Uterus (tissue), 4 donors: ENCODE measurements around the gene DCLK2. TPM values are rescaled to one million over a fixed set of nuclear protein-coding genes. Genes with fewer than 3 reads are reported as not detected.
"Not testable (repeated sequence)": the region's sequence is repeated elsewhere in the genome, so short reads cannot be mapped to it uniquely, and the experiment has no call there.

Experiments
- DNase-seq, 2 donors: peaks; one replicate each; pipeline ENCODE4 v3.0.0-alpha.2; 2019 to 2020
- H3K27ac ChIP-seq, 2 donors: fragments of 200-600 bp; sonication (generic); 1 replicate in 1 of 2; 2 replicates in 1 of 2; pipeline ENCODE4 v1.5.1; 2016 to 2018
- H3K27me3 ChIP-seq, 2 donors: fragments of 200-600 bp; sonication (generic); one replicate each; pipeline ENCODE4 v1.5.1; 2018 to 2019; ENCODE audit warnings: control low read depth in 1 of 2
- H3K36me3 ChIP-seq, 2 donors: fragments of 200-600 bp; sonication (generic); one replicate each; pipeline ENCODE4 v1.5.1; 2019; ENCODE audit warnings: control low read depth in 1 of 2
- H3K4me1 ChIP-seq, 2 donors: fragments of 200-600 bp; sonication (generic); one replicate each; pipeline ENCODE4 v1.5.1; 2018 to 2019; ENCODE audit warnings: control low read depth in 1 of 2
- H3K4me3 ChIP-seq, 2 donors: fragments of 200-600 bp; sonication (generic); 1 replicate in 1 of 2; 2 replicates in 1 of 2; pipeline ENCODE4 v1.5.1; 2018 to 2019; ENCODE audit warnings: mild to moderate bottlenecking in 1 of 2
- H3K9me3 ChIP-seq, 2 donors: fragments of 200-600 bp; sonication (generic); one replicate each; pipeline ENCODE4 v1.5.1; 2019; ENCODE audit warnings: control low read depth in 1 of 2
- CTCF ChIP-seq, 4 experiments: fragments of 200-600 bp in 2 of 4; fragments of 450-650 bp in 2 of 4; sonication (generic) in 2 of 4; IDR thresholded peaks; one replicate each; pipeline ENCODE4 v1.5.1; 2016 to 2019; ENCODE audit warnings: antibody characterized with exemption in 4 of 4, mild to moderate bottlenecking in 2 of 4, moderate library complexity in 1 of 4
- POLR2A ChIP-seq, 2 donors: fragments of 450-650 bp; IDR thresholded peaks; one replicate each; pipeline ENCODE4 v1.6.1; 2016; ENCODE audit warnings: antibody characterized with exemption in 2 of 2, mild to moderate bottlenecking in 1 of 2, moderate library complexity in 1 of 2
- intact Hi-C: fragments of 100-400 bp; cut with DNase I; formaldehyde crosslinking; loops from one replicate; pipeline ENCODE4 v1.15.1; 2023; ENCODE audit warnings: low total_unique reads
- total RNA-seq, 4 donors: library from RNA; depleted of rRNA in 3 of 4; stranded (reverse); fragments of >200 nt in 3 of 4; gene quantifications; one replicate each; pipeline versions ENCODE4 v1.1.0 to v1.2.4, GENCODE V29; 2014 to 2023
- donor health status: DM: yes; HTN: yes; CAD: no.

DCLK2 gene
- total RNA-seq, 4 donors from 2014 or later: 0.29 to 27.5 (median 10.1) TPM

GRCh38 chr4:150182794-150183193, 104.5 kb downstream of the DCLK2 start:
- intact Hi-C loops: no loop called here
- Histone ChIP-seq H3K4me1 (no peaks in the 10 kb centered on the region), H3K4me3 (no peak overlapping the region), H3K9me3 (no peaks in the 10 kb centered on the region), H3K27ac (no peak overlapping the region), H3K36me3 (no peaks in the 10 kb centered on the region), H3K27me3 (no peaks in the 10 kb centered on the region)
- DNase-seq: no peak
- no peak for TF ChIP-seq POLR2A (IDR thresholded peaks at IDR 0.05)

DNA sequence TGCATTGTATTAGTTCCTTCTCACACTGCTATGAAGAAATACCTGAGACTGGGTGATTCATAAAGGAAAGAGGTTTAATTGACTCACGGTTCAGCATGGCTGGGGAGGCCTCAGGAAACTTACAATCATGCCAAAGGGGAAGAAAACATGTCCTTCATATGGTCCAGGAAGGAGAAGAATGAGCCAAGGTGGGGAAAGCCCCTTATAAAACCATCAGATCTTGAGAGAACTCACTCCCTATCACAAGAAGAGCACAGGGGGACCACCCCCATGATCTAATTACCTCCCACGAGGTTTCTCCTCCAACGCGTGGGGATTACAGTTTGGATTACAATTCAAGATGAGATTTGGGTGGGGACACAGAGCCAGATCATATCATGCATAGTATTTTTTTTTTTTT, 106.8 kb downstream of the DCLK2 start:
- H3K27me3 ChIP-seq, H3K36me3 ChIP-seq, H3K9me3 ChIP-seq, intact Hi-C loops, H3K4me1 ChIP-seq, H3K4me3 ChIP-seq, H3K27ac ChIP-seq, DNase-seq: not testable (repeated sequence)

DNA sequence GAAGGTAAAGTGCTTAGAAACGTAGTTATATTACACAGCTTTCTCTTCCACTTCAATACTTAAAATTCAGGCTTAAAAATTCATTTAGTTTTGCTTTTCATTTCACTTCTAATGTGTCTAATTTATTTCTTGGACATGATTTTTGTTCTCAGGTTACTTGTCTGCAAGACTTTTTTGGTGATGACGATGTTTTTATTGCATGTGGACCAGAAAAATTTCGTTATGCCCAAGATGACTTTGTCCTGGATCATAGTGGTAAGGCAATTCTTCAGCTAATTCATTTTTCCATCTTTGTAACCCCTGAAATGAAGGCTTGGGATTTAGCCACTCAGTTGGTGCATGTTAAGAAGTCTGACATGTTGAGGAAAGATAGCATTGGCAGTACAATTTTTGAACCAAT, 114.7 kb downstream of the DCLK2 start:
- no peaks in the 10 kb centered on the region for H3K36me3 ChIP-seq
- intact Hi-C loops: no loop called here
- no peak overlapping the region for H3K4me3 ChIP-seq
- no peak for DNase-seq
- no peak overlapping the region for H3K27ac ChIP-seq
- no peaks in the 10 kb centered on the region for H3K9me3 ChIP-seq
- TF ChIP-seq POLR2A (IDR thresholded peaks at IDR 0.05): no peak
- no peak for TF ChIP-seq CTCF (IDR thresholded peaks at IDR 0.05)
- H3K27me3 ChIP-seq: no peaks in the 10 kb centered on the region
- no peaks in the 10 kb centered on the region for H3K4me1 ChIP-seq

GRCh38 chr4:150197256-150197655, 119.0 kb downstream of the DCLK2 start:
- H3K27ac ChIP-seq, DNase-seq, H3K9me3 ChIP-seq, H3K4me1 ChIP-seq, H3K27me3 ChIP-seq, H3K36me3 ChIP-seq, H3K4me3 ChIP-seq, intact Hi-C loops: not testable (repeated sequence)

DNA sequence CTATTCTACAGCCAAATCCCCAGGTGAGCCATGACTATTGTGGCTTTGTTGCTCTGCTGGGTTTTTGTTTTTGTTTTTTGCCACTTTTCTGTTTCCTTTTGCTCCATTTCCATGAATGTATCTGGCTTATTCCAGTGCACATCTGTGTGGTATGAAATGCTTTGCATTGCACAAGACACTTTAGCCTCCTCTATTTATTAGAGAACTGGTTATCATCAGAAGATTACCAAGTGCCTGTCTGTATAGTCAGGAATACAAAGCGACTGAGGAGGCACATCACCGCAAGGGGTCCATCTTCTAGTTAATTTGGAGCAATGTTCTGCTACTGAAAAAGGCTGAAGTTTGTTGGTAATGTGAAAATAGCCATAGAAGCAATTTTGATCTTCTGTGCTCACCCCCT, 120.8 kb downstream of the DCLK2 start:
- Histone ChIP-seq H3K27ac (no peak overlapping the region), H3K4me3 (no peak overlapping the region), H3K4me1 (no peaks in the 10 kb centered on the region), H3K27me3 (no peaks in the 10 kb centered on the region), H3K9me3 (no peaks in the 10 kb centered on the region), H3K36me3 (no peaks in the 10 kb centered on the region)
- intact Hi-C loops: no loop called here
- no peak for DNase-seq
- TF ChIP-seq CTCF (IDR thresholded peaks at IDR 0.05) (no peak), POLR2A (IDR thresholded peaks at IDR 0.05) (no peak)

- DNase-seq: no peak
- no peaks in the 10 kb centered on the region for H3K36me3 ChIP-seq
- H3K4me1 ChIP-seq: no peaks in the 10 kb centered on the region
- no peak overlapping the region for H3K27ac ChIP-seq
- intact Hi-C loops: no loop called here
- no peaks in the 10 kb centered on the region for H3K9me3 ChIP-seq
- H3K4me3 ChIP-seq: no peak overlapping the region
- H3K27me3 ChIP-seq: no peaks in the 10 kb centered on the region
- no peak for TF ChIP-seq CTCF (IDR thresholded peaks at IDR 0.05)
- no peak for TF ChIP-seq POLR2A (IDR thresholded peaks at IDR 0.05)
Measured at GRCh38 chr4:150205016-150205415, 126.8 kb downstream of the DCLK2 start.

DNA sequence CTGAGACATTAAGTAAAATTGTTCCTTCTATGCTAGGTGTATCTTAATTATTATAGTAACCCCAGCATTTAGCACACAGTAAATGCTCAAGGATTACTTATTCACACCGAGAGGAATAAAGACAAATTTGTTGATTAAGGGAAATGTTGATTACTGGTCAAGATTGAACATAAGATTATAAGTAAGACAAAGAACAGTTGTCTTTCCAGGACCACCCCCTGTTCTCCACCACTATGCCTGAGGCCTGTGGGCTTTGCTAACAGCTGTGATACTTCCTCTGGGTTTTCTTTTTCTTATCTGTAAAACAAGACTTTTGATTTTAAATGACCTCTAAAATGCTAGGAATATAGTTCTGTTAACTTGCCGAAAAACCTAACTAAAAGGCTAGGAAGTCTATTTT, 128.0 kb downstream of the DCLK2 start:
- Histone ChIP-seq H3K36me3 (no peaks in the 10 kb centered on the region), H3K27ac (no peak overlapping the region), H3K9me3 (no peaks in the 10 kb centered on the region), H3K4me1 (no peaks in the 10 kb centered on the region), H3K27me3 (no peaks in the 10 kb centered on the region), H3K4me3 (no peak overlapping the region)
- intact Hi-C loops: no loop called here
- no peak for TF ChIP-seq POLR2A (IDR thresholded peaks at IDR 0.05)
- TF ChIP-seq CTCF (IDR thresholded peaks at IDR 0.05): no peak
- DNase-seq: no peak
